GM21423 (cell line): ENCODE results near the gene LDLRAP1.

ENCODE experiments used
- ATAC-seq: cut with Tn5 transposase; IDR thresholded peaks from one replicate; pipeline ENCODE4 v1.9.1; 2021; ENCODE audit warnings: mild to moderate bottlenecking, moderate library complexity; ENCODE audit not compliant: unreplicated experiment

Gene LDLRAP1

GRCh38 chr1:25523542-25523941 lies 19.9 kb upstream of the LDLRAP1 start:
- no peak for ATAC-seq

GRCh38 chr1:25524568-25525360 lies 18.6 kb upstream of the LDLRAP1 start:
- no peak for ATAC-seq

- ATAC-seq, result no peak
Measured at GRCh38 chr1:25525361-25525688, 18.1 kb upstream of the LDLRAP1 start.

GRCh38 chr1:25526753-25527152 lies 16.7 kb upstream of the LDLRAP1 start:
- no peak for ATAC-seq

GRCh38 chr1:25527226-25527846 lies 16.1 kb upstream of the LDLRAP1 start:
- no peak for ATAC-seq

GRCh38 chr1:25527946-25528595 lies 15.3 kb upstream of the LDLRAP1 start:
- ATAC-seq, result no peak

- no peak for ATAC-seq
Measured at GRCh38 chr1:25528881-25529517, 14.4 kb upstream of the LDLRAP1 start.

GRCh38 chr1:25529518-25530185 lies 13.8 kb upstream of the LDLRAP1 start:
- ATAC-seq, result no peak

- no peak for ATAC-seq
Measured at GRCh38 chr1:25530186-25531081, 13.0 kb upstream of the LDLRAP1 start.

- ATAC-seq, result no peak
Measured at GRCh38 chr1:25531082-25531461, 12.3 kb upstream of the LDLRAP1 start.

- ATAC-seq, result no peak
Measured at GRCh38 chr1:25532970-25533369, 10.4 kb upstream of the LDLRAP1 start.

- no peak for ATAC-seq
Measured at GRCh38 chr1:25533775-25534409, 9.5 kb upstream of the LDLRAP1 start.

- ATAC-seq, result no peak
Measured at GRCh38 chr1:25534410-25534788, 9.0 kb upstream of the LDLRAP1 start.

GRCh38 chr1:25536124-25536523 lies 7.3 kb upstream of the LDLRAP1 start:
- ATAC-seq, result no peak

- ATAC-seq, result no peak
Measured at GRCh38 chr1:25537153-25537831, 6.1 kb upstream of the LDLRAP1 start.

GRCh38 chr1:25538191-25538767 lies 5.1 kb upstream of the LDLRAP1 start:
- no peak for ATAC-seq

- no peak for ATAC-seq
Measured at GRCh38 chr1:25540750-25541342, 2.6 kb upstream of the LDLRAP1 start.

GRCh38 chr1:25541425-25541824 lies 2.0 kb upstream of the LDLRAP1 start:
- ATAC-seq, result no peak
